Retinal pigment epithelial cell (primary cell): ENCODE data around the gene RNF224.
A peak's percentile ranks its signal among the peaks of the same experiment; 100 is the strongest.

Experiments used
- DNase-seq: peaks from one replicate; pipeline ENCODE4 v3.0.0-alpha.2; 2010; ENCODE audit warnings: low read depth
- H3K4me3 ChIP-seq: 2 replicates; pipeline ENCODE4 v1.5.1; 2011; ENCODE audit warnings: mild to moderate bottlenecking, low read length, control low read depth, moderate library complexity
- TF ChIP-seq, protein P1 (sequence below): conservative IDR thresholded peaks from 2 replicates; pipeline ENCODE4 v1.5.1; 2011; ENCODE audit warnings: low read depth, low read length, control low read depth, inconsistent platforms

RNF224 gene

DNA sequence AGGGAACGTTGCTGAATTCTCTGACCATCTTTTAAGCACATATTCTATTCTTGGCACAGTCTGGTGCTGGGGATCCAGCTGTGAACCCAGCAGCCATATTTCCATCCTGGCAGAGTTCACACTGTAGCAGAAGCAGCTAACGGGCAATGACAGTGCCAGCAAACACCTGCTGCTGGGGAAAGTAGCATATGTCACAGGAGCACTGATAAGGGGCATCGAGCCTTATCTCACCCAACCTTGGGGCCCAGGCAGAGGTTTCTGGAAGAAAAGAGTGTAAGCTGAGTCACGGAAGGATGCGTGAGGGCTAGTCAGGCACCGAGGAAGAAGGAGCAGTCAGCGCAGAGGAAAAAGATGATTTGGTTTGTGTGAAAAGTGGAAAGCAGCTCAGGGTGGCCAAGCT lies 20.7 kb upstream of the RNF224 start:
- peak overlapping the region; percentile 86 for H3K4me3 ChIP-seq
- TF ChIP-seq, protein P1, sequence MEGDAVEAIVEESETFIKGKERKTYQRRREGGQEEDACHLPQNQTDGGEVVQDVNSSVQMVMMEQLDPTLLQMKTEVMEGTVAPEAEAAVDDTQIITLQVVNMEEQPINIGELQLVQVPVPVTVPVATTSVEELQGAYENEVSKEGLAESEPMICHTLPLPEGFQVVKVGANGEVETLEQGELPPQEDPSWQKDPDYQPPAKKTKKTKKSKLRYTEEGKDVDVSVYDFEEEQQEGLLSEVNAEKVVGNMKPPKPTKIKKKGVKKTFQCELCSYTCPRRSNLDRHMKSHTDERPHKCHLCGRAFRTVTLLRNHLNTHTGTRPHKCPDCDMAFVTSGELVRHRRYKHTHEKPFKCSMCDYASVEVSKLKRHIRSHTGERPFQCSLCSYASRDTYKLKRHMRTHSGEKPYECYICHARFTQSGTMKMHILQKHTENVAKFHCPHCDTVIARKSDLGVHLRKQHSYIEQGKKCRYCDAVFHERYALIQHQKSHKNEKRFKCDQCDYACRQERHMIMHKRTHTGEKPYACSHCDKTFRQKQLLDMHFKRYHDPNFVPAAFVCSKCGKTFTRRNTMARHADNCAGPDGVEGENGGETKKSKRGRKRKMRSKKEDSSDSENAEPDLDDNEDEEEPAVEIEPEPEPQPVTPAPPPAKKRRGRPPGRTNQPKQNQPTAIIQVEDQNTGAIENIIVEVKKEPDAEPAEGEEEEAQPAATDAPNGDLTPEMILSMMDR = no peak
- no peak for DNase-seq

DNA sequence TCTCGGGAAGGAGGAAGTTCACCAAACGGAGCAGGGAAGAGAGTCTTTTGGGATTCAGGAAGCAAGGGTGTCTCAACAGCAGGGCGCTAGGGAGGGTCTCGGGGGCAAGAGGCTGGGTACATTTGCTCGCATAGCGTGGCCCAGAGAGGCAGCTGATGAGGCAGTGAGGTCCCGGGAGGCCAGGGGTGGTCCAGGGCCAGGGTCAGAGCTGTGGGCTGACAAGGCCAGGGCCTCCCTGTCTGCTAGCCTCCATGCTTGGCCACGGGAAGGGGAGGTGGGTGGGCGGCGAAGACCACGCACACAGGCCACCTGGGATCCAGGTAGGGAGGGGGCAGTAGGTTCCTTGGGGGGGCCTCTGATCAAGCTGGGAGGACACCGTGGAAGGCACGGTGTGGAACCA lies 15.8 kb upstream of the RNF224 start:
- no peak for DNase-seq
- TF ChIP-seq, protein P1 = no peak
- no peak overlapping the region for H3K4me3 ChIP-seq

DNA sequence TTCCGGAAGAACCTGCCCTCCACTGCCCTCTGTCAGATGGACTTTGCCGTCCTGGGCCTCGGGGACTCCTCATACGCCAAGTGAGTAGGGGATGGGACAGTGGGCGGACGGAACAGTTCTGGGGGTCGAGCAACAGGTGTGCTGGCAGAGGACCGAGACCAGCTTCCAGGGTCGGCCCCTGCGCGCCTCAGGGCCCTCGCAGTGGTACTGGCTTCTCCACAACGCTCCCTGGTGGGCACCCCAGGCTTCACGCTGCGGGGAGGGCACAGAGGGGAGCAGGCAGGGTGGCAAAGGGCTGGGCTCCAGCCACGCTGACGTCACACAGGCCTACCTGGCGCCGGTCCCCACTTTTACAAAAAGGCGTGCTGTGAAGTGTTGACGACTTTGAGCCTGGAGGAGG lies 14.8 kb upstream of the RNF224 start:
- TF ChIP-seq, protein P1 = no peak
- DNase-seq = no peak
- no peak overlapping the region for H3K4me3 ChIP-seq

DNA sequence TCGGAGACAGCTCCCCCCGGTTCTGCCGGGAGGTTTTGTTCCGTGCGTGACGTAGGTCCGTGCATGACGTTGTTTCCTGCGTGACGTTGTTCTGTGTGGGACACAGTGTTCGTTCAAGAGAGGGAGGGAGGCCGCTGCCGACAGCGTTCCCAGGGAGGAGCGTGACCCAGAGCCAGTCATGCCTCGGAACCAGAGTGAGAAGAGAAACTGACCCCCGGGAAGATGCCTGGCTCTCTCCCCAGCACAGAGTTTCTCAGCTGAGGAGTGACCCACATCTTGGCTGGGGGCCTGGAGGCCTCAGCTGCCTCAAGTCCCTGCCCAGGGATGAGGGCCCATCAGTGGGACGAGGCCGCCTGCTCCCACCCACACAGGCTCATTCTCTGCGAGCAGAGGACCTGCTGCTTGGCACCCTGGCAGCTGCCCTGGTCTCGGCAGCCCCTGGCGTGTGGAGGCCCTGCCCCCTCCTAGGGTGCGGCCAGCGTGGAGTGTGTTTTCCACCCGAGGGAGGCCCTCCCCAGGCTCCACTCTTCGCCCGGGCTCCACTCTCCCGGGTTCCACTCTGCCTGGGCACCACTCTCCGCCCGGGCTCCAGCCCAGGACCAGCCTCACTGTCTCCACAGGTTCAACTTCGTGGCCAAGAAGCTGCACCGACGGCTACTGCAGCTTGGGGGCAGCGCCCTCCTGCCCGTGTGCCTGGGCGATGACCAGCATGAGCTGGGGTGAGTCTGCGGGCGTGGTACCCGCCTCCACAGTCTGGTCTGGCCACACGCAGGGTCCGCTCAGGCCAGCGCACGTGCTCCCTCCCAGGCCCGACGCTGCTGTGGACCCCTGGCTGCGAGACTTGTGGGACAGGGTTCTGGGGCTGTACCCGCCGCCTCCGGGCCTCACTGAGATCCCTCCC lies 13.9 kb upstream of the RNF224 start:
- H3K4me3 ChIP-seq = no peak overlapping the region
- TF ChIP-seq, protein P1 = peak; percentile 28
- no peak for DNase-seq

DNA sequence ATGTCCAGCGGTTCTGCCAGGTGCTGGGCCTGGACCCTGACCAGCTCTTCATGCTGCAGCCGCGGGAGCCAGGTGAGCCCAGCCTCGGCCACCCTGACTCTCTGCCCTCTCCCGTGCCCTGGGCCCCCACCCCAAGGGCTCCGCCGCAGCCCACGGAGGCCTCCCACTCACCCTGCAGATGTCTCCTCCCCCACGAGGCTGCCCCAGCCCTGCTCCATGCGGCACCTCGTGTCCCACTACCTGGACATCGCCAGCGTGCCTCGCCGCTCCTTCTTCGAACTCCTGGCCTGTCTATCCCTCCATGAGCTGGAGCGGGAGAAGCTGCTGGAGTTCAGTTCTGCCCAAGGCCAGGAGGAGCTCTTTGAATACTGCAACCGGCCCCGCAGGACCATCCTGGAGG lies 12.7 kb upstream of the RNF224 start:
- no peak for DNase-seq
- TF ChIP-seq, protein P1 = no peak
- no peak overlapping the region for H3K4me3 ChIP-seq

DNA sequence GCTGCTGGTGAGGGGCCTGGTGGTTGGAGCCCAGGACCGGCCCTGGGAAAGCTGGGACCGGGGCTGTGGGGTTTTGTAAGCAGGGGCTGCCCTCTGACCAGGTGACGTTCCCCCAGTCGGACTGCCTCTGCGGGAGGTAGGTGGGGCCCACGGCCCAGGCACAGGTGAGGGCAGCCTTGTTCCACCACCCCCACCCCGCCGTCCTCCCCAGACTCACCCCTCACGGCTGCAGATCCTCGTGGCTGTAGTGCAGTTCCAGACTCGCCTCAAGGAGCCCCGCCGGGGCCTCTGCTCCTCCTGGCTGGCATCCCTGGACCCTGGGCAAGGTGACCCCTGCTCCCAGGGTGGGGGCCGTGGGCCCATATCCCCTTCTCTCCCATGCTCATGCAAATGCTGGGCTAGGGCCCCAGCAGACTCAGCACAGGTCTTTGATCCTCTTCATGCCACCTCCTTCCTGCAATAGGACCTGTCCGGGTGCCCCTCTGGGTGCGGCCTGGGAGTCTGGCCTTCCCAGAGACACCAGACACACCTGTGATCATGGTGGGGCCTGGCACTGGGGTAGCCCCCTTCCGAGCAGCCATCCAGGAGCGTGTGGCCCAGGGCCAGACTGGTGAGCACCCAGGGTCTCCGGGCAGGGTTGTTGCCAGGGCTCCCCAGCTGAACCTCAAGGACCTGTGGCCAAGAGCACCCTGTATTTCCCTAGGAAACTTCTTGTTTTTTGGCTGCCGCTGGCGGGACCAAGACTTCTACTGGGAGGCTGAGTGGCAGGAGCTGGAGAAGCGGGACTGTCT lies 11.9 kb upstream of the RNF224 start:
- TF ChIP-seq, protein P1 = no peak
- H3K4me3 ChIP-seq = no peak overlapping the region
- no peak for DNase-seq
